ENCODE measurements around the gene INSRR. TPM values are rescaled to one million over a fixed set of nuclear protein-coding genes. Genes with fewer than 3 reads are reported as not detected.

Gene INSRR
- total and polyA plus RNA-seq, 2 of the 4 experiments (the other 2 are of a cell fraction), result not detected

- POLR2A ChIA-PET (ENCODE audit: unreplicated experiment), result no interaction called here
- H3K27me3 ChIP-seq (ENCODE audit: control insufficient read depth, insufficient read depth, low read length), result no peaks in the 10 kb centered on the region; the same call in none of the 2 replicates
Observed at GRCh38 chr1:156894001-156894400, 35.1 kb upstream of the INSRR start.

More at GRCh38 chr1:156894001-156894400, 35.1 kb upstream of the INSRR start:
- Histone ChIP-seq H3K79me1 (ENCODE audit: low read depth in 1 of 2, low read length in 2 of 2) (peaks cover 11 to 53% of the 10 kb centered on the region in 2 experiments), H4K5ac (ENCODE audit: low read depth, low read length) (peak overlapping the region; percentile 55), H3K18ac (ENCODE audit: low read depth, low read length) (peak overlapping the region; percentile 27; the same call in 1 of the 2 replicates), H3K4me1 (ENCODE audit: control insufficient read depth, insufficient read depth, low read length) (peaks cover 38% of the 10 kb centered on the region), H3K14ac (replicated peaks; ENCODE audit: low read depth, low read length) (peak overlapping the region; percentile 41), H3K9me1 (ENCODE audit: insufficient read depth, low read length) (peaks cover 21% of the 10 kb centered on the region), H3K9me3 (ENCODE audit: control insufficient read depth, insufficient read depth, low read length) (no peaks in the 10 kb centered on the region), H2AFZ (replicated peaks; ENCODE audit: low read length, poor library complexity) (peak overlapping the region; percentile 84), H3K56ac (ENCODE audit: extremely low read depth, insufficient read depth, low read length) (no peak overlapping the region), H4K20me1 (ENCODE audit: insufficient read depth, low read length) (peaks cover 2% of the 10 kb centered on the region; the same call in 1 of the 2 replicates), H2BK15ac (ENCODE audit: low read depth, low read length) (peak overlapping the region; percentile 91; the same call in 2 of the 3 replicates), H2AK9ac (replicated peaks; ENCODE audit: low read depth, low read length, poor library complexity) (peak overlapping the region; percentile 96), H2BK20ac (ENCODE audit: low read depth, low read length) (peak overlapping the region; percentile 13; the same call in 1 of the 2 replicates), H3K36me3 (ENCODE audit: control insufficient read depth, insufficient read depth, low read length) (no peaks in the 10 kb centered on the region), H3K9ac (ENCODE audit: low read depth, low read length) (peak overlapping the region; percentile 77), H4K91ac (ENCODE audit: insufficient read depth, low read depth, low read length) (peak overlapping the region; percentile 70), H2AK5ac (ENCODE audit: low read depth, low read length) (peak overlapping the region; percentile 41), H3K4ac (ENCODE audit: low read depth, low read length) (peak overlapping the region; percentile 76), H2BK5ac (ENCODE audit: low read depth, low read length, poor library complexity, severe bottlenecking) (peak overlapping the region; percentile 92), H3K4me3 (ENCODE audit: insufficient read depth, low read depth, low read length) (peak overlapping the region; percentile 52), H3K27ac (ENCODE audit: insufficient read depth, low read length) (peak overlapping the region; percentile 68), H3K23ac (ENCODE audit: low read depth, low read length) (peak overlapping the region; percentile 26), H2BK120ac (ENCODE audit: low read depth, low read length) (peak overlapping the region; percentile 71; the same call in 1 of the 2 replicates), H4K8ac (ENCODE audit: low read depth in 2 of 2, low read length in 2 of 2) (peak overlapping the region in 1 of 2 experiments; percentile 68; a peak in 3 of 4 replicates), H3K4me2 (ENCODE audit: low read depth, low read length) (peak overlapping the region; percentile 90)
- ATAC-seq (ENCODE audit: low read depth), result no peak
- intact Hi-C loops (cut with micrococcal nuclease) (no loop called here), in situ Hi-C loops (cut with MboI; ENCODE audit: low sequenced_read_pairs) (loop anchor here (5.0 kb wide), 1 partner anchor 33 kb away; no protein-coding TSS in a partner anchor), dilution Hi-C loops (cut with HindIII; ENCODE audit: low sequenced_read_pairs, unreplicated experiment) (no loop called here)
- CTCF ChIA-PET, result no interaction called here
- WGBS, 2 experiments (ENCODE audit: extremely low coverage in 2 of 2, insufficient read length in 1 of 2), result 14% methylated on average over 1 of the region's 5 CpGs; no CpG with 5 or more reads in 1 of the 2 experiments
- no TSS peak for BruUV-seq (replicated peaks)
- no peak for DNase-seq
- TF ChIP-seq MAFK (IDR thresholded peaks at IDR 0.05; ENCODE audit: low read depth, low read length) (no peak), BHLHE40 (IDR thresholded peaks at IDR 0.05; ENCODE audit: low read depth, low read length) (no peak), RCOR1 (IDR thresholded peaks at IDR 0.05; ENCODE audit: insufficient replicate concordance, low read length) (no peak)

Measured in IMR-90 (cell line).